MM.1S (cell line): ENCODE measurements around the gene GRIK3.

Source experiments
- DNase-seq: peaks from one replicate; pipeline ENCODE4 v3.0.0-alpha.2; 2015
- H2AFZ ChIP-seq: fragments of 300-600 bp; sonication (generic); 2 replicates; pipeline ENCODE4 v1.6.0; 2016; ENCODE audit warnings: antibody characterized with exemption, low read length
- H3F3A ChIP-seq: fragments of 300-600 bp; sonication (generic); 2 replicates; pipeline ENCODE4 v1.6.1; 2016; ENCODE audit warnings: mild to moderate bottlenecking, antibody characterized with exemption, low read length, moderate library complexity, mixed read lengths; ENCODE audit not compliant: insufficient read depth
- H3K27ac ChIP-seq: fragments of 300-600 bp; sonication (generic); 2 replicates; pipeline ENCODE4 v1.5.1; 2016; ENCODE audit warnings: mild to moderate bottlenecking, low read length
- H3K27me3 ChIP-seq: fragments of 300-600 bp; sonication (generic); replicated peaks from 2 replicates; pipeline ENCODE4 v1.6.0; 2016; ENCODE audit warnings: low read length; ENCODE audit not compliant: insufficient read depth
- H3K36me3 ChIP-seq: fragments of 300-600 bp; sonication (generic); replicated peaks from 2 replicates; pipeline ENCODE4 v1.6.1; 2016; ENCODE audit warnings: mild to moderate bottlenecking, low read length, mixed read lengths; ENCODE audit not compliant: insufficient read depth
- H3K4me1 ChIP-seq: fragments of 300-600 bp; sonication (generic); 2 replicates; pipeline ENCODE4 v1.6.1; 2016; ENCODE audit warnings: low read length, mixed read lengths
- H3K4me2 ChIP-seq: fragments of 300-600 bp; sonication (generic); 2 replicates; pipeline ENCODE4 v1.6.0; 2016; ENCODE audit warnings: low read depth, low read length
- H3K4me3 ChIP-seq: fragments of 300-600 bp; sonication (generic); 2 replicates; pipeline ENCODE4 v1.5.1; 2016; ENCODE audit warnings: low read length, mixed read lengths
- H3K79me2 ChIP-seq: fragments of 300-600 bp; sonication (generic); 2 replicates; pipeline ENCODE4 v1.6.1; 2016; ENCODE audit warnings: mixed run types, low read length, mixed read lengths
- H3K9ac ChIP-seq: fragments of 300-600 bp; sonication (generic); 2 replicates; pipeline ENCODE4 v1.6.1; 2016; ENCODE audit warnings: low read length, mixed read lengths
- H3K9me2 ChIP-seq: fragments of 300-600 bp; sonication (generic); replicated peaks from 2 replicates; pipeline ENCODE4 v1.6.1; 2016; ENCODE audit warnings: mild to moderate bottlenecking, low read length, mixed read lengths; ENCODE audit not compliant: insufficient read depth
- H3K9me3 ChIP-seq: fragments of 300-600 bp; sonication (generic); replicated peaks from 2 replicates; pipeline ENCODE4 v1.6.1; 2016; ENCODE audit warnings: mild to moderate bottlenecking, low read length, mixed read lengths; ENCODE audit not compliant: insufficient read depth
- H4K20me1 ChIP-seq: fragments of 300-600 bp; sonication (generic); 2 replicates; pipeline ENCODE4 v1.6.1; 2016; ENCODE audit warnings: mild to moderate bottlenecking, low read length, moderate library complexity, mixed read lengths; ENCODE audit not compliant: insufficient read depth
- EZH2 ChIP-seq: fragments of 300-600 bp; sonication (generic); optimal IDR thresholded peaks from 2 replicates; pipeline ENCODE3; 2017; ENCODE audit warnings: low read depth, mild to moderate bottlenecking, antibody characterized with exemption, low read length, mixed read lengths
- EZH2phosphoT487 ChIP-seq: fragments of 300-600 bp; sonication (generic); IDR thresholded peaks from 2 replicates; pipeline ENCODE4 v1.6.1; 2018; ENCODE audit warnings: antibody characterized with exemption, low read length
- TF ChIP-seq, protein P1 (sequence below): fragments of 300-600 bp; sonication (generic); IDR thresholded peaks from 2 replicates; pipeline ENCODE4 v1.5.1; 2016; ENCODE audit warnings: antibody characterized with exemption, low read length, mixed read lengths

The GRIK3 gene

DNA sequence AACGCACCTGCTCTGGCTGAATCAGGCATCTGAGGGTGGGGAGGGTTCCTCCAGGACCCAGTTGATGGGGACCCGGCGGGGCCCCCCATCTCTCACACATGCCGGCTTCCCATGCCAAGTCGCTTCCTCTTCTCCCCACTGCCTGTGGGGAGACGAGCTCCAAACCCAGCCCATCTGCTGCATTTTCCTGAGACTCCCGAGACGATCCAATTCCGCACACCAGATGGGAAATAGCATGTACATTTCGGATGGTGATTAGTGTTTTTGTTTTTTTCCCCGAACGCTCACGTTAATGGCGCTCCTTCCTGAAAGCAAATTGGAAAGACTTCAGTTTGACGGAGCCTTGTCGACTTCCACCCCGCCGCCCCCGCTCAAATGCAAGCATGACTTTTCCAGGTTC, 13.2 kb upstream of the GRIK3 start:
- H3K9ac ChIP-seq, result no peak overlapping the region
- no peak overlapping the region for H3K27ac ChIP-seq
- peaks cover 87% of the 10 kb centered on the region for H3K27me3 ChIP-seq
- H3K4me1 ChIP-seq, result no peaks in the 10 kb centered on the region
- H2AFZ ChIP-seq, result no peak overlapping the region
- H3K79me2 ChIP-seq, result no peaks in the 10 kb centered on the region
- H3F3A ChIP-seq, result no peaks in the 10 kb centered on the region
- no peak for DNase-seq
- TF ChIP-seq EZH2 (no peak), EZH2phosphoT487 (no peak)
- TF ChIP-seq, protein P1, sequence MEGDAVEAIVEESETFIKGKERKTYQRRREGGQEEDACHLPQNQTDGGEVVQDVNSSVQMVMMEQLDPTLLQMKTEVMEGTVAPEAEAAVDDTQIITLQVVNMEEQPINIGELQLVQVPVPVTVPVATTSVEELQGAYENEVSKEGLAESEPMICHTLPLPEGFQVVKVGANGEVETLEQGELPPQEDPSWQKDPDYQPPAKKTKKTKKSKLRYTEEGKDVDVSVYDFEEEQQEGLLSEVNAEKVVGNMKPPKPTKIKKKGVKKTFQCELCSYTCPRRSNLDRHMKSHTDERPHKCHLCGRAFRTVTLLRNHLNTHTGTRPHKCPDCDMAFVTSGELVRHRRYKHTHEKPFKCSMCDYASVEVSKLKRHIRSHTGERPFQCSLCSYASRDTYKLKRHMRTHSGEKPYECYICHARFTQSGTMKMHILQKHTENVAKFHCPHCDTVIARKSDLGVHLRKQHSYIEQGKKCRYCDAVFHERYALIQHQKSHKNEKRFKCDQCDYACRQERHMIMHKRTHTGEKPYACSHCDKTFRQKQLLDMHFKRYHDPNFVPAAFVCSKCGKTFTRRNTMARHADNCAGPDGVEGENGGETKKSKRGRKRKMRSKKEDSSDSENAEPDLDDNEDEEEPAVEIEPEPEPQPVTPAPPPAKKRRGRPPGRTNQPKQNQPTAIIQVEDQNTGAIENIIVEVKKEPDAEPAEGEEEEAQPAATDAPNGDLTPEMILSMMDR, result no peak
- no peaks in the 10 kb centered on the region for H3K9me3 ChIP-seq
- H3K4me3 ChIP-seq, result no peak overlapping the region
- H3K4me2 ChIP-seq, result no peak overlapping the region
- no peaks in the 10 kb centered on the region for H3K36me3 ChIP-seq
- no peaks in the 10 kb centered on the region for H3K9me2 ChIP-seq
- H4K20me1 ChIP-seq, result no peaks in the 10 kb centered on the region

DNA sequence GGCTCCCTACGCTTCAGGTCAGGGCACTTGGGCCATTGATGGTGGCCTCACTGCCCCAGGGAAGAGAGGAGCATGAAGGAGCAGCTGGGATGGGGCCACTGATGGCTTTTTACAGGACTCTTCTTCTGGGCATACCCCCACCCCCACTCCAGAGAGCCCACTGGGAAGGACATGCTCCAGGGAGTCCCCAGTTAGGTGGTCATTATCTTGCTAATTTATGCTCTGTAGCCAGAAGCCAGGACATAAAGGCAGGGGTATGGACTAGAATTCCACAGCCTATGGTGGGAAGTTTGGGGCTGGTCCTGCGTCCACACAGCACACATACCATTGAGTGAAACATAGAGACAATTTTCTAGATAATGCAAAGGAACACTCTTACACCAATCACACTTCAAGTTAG, 8.8 kb upstream of the GRIK3 start:
- DNase-seq, result no peak
- Histone ChIP-seq H3K4me1 (no peaks in the 10 kb centered on the region), H3K36me3 (no peaks in the 10 kb centered on the region), H3K9me2 (no peaks in the 10 kb centered on the region), H3K27me3 (peaks cover 91% of the 10 kb centered on the region), H3K79me2 (no peaks in the 10 kb centered on the region), H3K4me3 (no peak overlapping the region), H3K27ac (no peak overlapping the region), H3F3A (no peaks in the 10 kb centered on the region), H4K20me1 (no peaks in the 10 kb centered on the region), H3K9me3 (no peaks in the 10 kb centered on the region), H3K4me2 (no peak overlapping the region), H3K9ac (no peak overlapping the region), H2AFZ (no peak overlapping the region)
- TF ChIP-seq, protein P1, result no peak
- TF ChIP-seq EZH2phosphoT487, result no peak
- TF ChIP-seq EZH2, result no peak

GRCh38 chr1:37042506-37042905, 8.2 kb upstream of the GRIK3 start:
- Histone ChIP-seq H3K4me2 (no peak overlapping the region), H3K27me3 (peaks cover 91% of the 10 kb centered on the region), H3K9ac (no peak overlapping the region), H3K4me1 (no peaks in the 10 kb centered on the region), H4K20me1 (no peaks in the 10 kb centered on the region), H3K79me2 (no peaks in the 10 kb centered on the region), H3K9me3 (no peaks in the 10 kb centered on the region), H3F3A (no peaks in the 10 kb centered on the region), H3K9me2 (no peaks in the 10 kb centered on the region), H3K27ac (no peak overlapping the region), H3K4me3 (no peak overlapping the region), H2AFZ (no peak overlapping the region), H3K36me3 (no peaks in the 10 kb centered on the region)
- DNase-seq, result no peak
- TF ChIP-seq, protein P1, result no peak
- TF ChIP-seq EZH2phosphoT487, result no peak
- TF ChIP-seq EZH2, result no peak
